Lung (tissue), 12 donors: ENCODE measurements around the gene TPMT. TPM values are rescaled to one million over a fixed set of nuclear protein-coding genes. Genes with fewer than 3 reads are reported as not detected.

Experiments used
- ATAC-seq: fragments of 200-7000 bp; cut with Tn5 transposase; one replicate; pipeline ENCODE4 v1.9.1; 2020; ENCODE audit warnings: moderate number of reproducible peaks; ENCODE audit not compliant: insufficient read depth, low FRiP score
- DNase-seq, 3 donors: peaks; one replicate each; pipeline ENCODE4 v3.0.0-alpha.2; 2013 to 2017
- H3K27ac ChIP-seq, 2 donors: one replicate each; pipeline ENCODE4 v1.5.1; 2013; ENCODE audit warnings: mild to moderate bottlenecking in 2 of 2, moderate library complexity in 2 of 2, control low read depth in 1 of 2, inconsistent platforms in 1 of 2, low read depth in 1 of 2, low read length in 1 of 2
- H3K27me3 ChIP-seq, 3 donors: one replicate each; pipeline ENCODE4 v1.5.1; 2013; ENCODE audit warnings: low read length in 2 of 3; ENCODE audit not compliant: control insufficient read depth in 3 of 3, insufficient read depth in 3 of 3
- H3K36me3 ChIP-seq, 4 donors: one replicate each; pipeline ENCODE4 v1.5.1; 2013; ENCODE audit warnings: low read length in 4 of 4, mild to moderate bottlenecking in 1 of 4, moderate library complexity in 1 of 4; ENCODE audit not compliant: control insufficient read depth in 4 of 4, insufficient read depth in 4 of 4
- H3K4me1 ChIP-seq, 5 donors: one replicate each; pipeline ENCODE4 v1.5.1; 2013; ENCODE audit warnings: low read length in 5 of 5, mild to moderate bottlenecking in 2 of 5, moderate library complexity in 1 of 5; ENCODE audit not compliant: control insufficient read depth in 5 of 5, insufficient read depth in 5 of 5
- H3K4me3 ChIP-seq: one replicate; pipeline ENCODE4 v1.5.1; 2013; ENCODE audit warnings: mild to moderate bottlenecking, control low read depth, moderate library complexity
- H3K9ac ChIP-seq, 2 donors: one replicate each; pipeline ENCODE4 v1.5.1; 2013; ENCODE audit warnings: low read length in 2 of 2, control low read depth in 1 of 2; ENCODE audit not compliant: insufficient read depth in 1 of 2
- H3K9me3 ChIP-seq, 4 donors: one replicate each; pipeline ENCODE4 v1.5.1; 2013; ENCODE audit warnings: low read length in 3 of 4, mild to moderate bottlenecking in 1 of 4, moderate library complexity in 1 of 4; ENCODE audit not compliant: control insufficient read depth in 4 of 4, insufficient read depth in 3 of 4
- CTCF ChIP-seq: IDR thresholded peaks from 2 replicates; pipeline ENCODE4 v1.5.1; 2012; ENCODE audit warnings: mild to moderate bottlenecking; ENCODE audit errors: control extremely low read depth, extremely low read depth
- WGBS, 2 donors: extraction: QIAGEN DNeasy Blood & Tissue Kit; methylation state at CpG; one replicate each; pipeline ENCODE4 v1.1.7; 2013; 5-methylcytosine and 5-hydroxymethylcytosine counted together
- polyA plus RNA-seq, 2 donors: library from polyadenylated mRNA; stranded (reverse); fragments of 200-250 nt; gene quantifications; one replicate each; pipeline ENCODE4 v1.2.1, GENCODE V29; 2013
- total RNA-seq, 2 donors: library from RNA; depleted of rRNA in 1 of 2; stranded (reverse); fragments of >200 nt in 1 of 2; gene quantifications; one replicate each; pipeline ENCODE4 v1.2.1, GENCODE V29; 2014 to 2021
- donor health status: control.
- donor health status: control.
- donor health status: Bipolar disorder and iron deficiency.
- donor health status: healthy.
- donor health status: DM: yes; HTN: yes; CAD: no.

TPMT gene
- total and polyA plus RNA-seq, 4 donors, result 9.6 to 17.6 (median 13.8) TPM

DNA sequence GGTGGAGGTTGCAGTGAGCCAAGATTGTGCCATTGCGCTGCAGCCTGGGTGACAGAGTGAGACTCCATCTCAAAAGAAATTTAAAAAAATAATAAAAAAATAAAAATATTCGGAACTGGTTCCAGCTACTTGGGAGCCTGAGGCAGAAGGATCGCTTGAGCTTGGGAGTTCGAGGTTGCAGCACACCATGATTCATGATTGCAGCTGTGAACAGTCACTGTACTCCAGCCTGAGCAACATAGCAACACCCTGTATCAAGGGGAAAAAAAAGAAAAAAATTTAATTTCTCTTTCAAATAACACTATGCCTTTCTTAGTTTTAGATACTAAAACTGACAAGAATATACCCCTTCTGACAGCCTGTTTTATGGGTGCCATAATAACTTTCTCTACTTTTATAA is 10.9 kb upstream of the TPMT start:
- 92% methylated on average over 4 of the region's 4 CpGs for WGBS, 2 donors
- no peak for TF ChIP-seq CTCF
- Histone ChIP-seq H3K36me3 (peaks cover 23 to 40% (median 32%) of the 10 kb centered on the region in 4 donors), H3K4me1 (peaks cover 0 to 3% (median 0%) of the 10 kb centered on the region in 5 donors), H3K9ac (no peak overlapping the region), H3K27ac (no peak overlapping the region), H3K9me3 (peaks cover 0 to 8% (median 0%) of the 10 kb centered on the region in 4 donors), H3K4me3 (no peak overlapping the region), H3K27me3 (no peaks in the 10 kb centered on the region)
- DNase-seq (no peak), ATAC-seq (no peak)

DNA sequence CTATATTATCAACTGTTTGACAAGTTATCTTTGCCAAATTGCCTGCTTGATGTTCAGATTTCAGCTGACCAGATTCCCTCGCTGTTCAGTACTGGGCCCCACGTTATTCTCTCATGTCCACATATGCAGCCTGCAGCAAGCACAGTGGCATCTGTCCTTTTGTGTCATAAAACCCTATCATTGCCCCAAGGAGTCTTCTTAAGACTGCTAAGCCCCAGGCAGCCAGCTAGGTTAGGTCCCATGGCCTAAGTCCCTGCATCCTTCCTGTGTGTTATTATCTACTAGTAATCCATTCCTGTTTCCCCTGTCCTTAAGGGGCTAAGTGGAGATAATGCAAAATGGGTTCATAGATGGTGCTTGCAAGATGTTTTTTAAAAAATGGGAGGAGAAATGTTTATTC is 7.5 kb upstream of the TPMT start:
- ATAC-seq, result no peak
- Histone ChIP-seq H3K27ac (no peak overlapping the region), H3K4me1 (peaks cover 0 to 3% (median 0%) of the 10 kb centered on the region in 5 donors), H3K36me3 (peaks cover 12 to 36% (median 24%) of the 10 kb centered on the region in 4 donors), H3K4me3 (no peak overlapping the region), H3K27me3 (no peaks in the 10 kb centered on the region), H3K9ac (no peak overlapping the region), H3K9me3 (no peaks in the 10 kb centered on the region)
- no peak for TF ChIP-seq CTCF
- WGBS, 2 donors, result 92 to 98% methylated on average over 2 of the region's 2 CpGs
- DNase-seq, result no peak

DNA sequence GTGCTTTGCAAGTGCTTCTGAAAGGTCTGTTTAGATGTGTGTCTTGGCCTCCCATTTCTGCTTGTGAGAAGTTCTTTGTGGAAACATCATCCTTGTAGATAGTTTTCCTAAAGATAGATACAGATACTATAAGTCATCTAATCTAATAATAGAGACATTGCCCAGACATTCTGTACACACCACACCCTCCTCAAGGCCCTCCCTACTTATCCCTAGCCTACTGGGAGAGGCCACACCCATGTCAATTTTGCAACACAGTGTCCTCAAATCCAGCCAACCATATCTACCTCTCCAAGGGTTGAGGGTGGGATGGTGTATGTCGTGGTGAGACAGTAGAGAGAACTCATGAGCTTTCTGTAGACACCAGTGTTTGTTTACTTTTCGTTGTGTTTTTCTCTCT is 6.6 kb upstream of the TPMT start:
- DNase-seq (no peak), ATAC-seq (no peak)
- Histone ChIP-seq H3K9me3 (no peaks in the 10 kb centered on the region), H3K36me3 (peaks cover 10 to 33% (median 21%) of the 10 kb centered on the region in 4 donors), H3K9ac (no peak overlapping the region), H3K4me3 (no peak overlapping the region), H3K27me3 (no peaks in the 10 kb centered on the region), H3K27ac (no peak overlapping the region), H3K4me1 (peaks cover 0 to 3% (median 0%) of the 10 kb centered on the region in 5 donors)
- 85 to 91% methylated on average over 2 of the region's 2 CpGs for WGBS, 2 donors
- TF ChIP-seq CTCF, result no peak

GRCh38 chr6:18160911-18161310 is 6.0 kb upstream of the TPMT start:
- no peak for ATAC-seq

More at GRCh38 chr6:18160911-18161310, 6.0 kb upstream of the TPMT start:
- H3K4me1 ChIP-seq, result peaks cover 0 to 4% (median 2%) of the 10 kb centered on the region in 5 donors
- H3K36me3 ChIP-seq, result peaks cover 10 to 30% (median 19%) of the 10 kb centered on the region in 4 donors
- no peak overlapping the region for H3K27ac ChIP-seq
- H3K9me3 ChIP-seq, result no peaks in the 10 kb centered on the region
- TF ChIP-seq CTCF, result no peak
- no peak for DNase-seq
- H3K27me3 ChIP-seq, result no peaks in the 10 kb centered on the region
- WGBS, 2 donors, result 79 to 81% methylated on average over 1 of the region's 1 CpG
- no peak overlapping the region for H3K9ac ChIP-seq
- no peak overlapping the region for H3K4me3 ChIP-seq
